Esophagus muscularis mucosa (tissue), 4 donors: ENCODE data around the gene MICAL3. TPM values are rescaled to one million over a fixed set of nuclear protein-coding genes. Genes with fewer than 3 reads are reported as not detected.

Experiments used
- DNase-seq: peaks from one replicate; pipeline ENCODE4 v3.0.0-alpha.2; 2017; ENCODE audit errors: extremely low spot score
- H3K27ac ChIP-seq, 4 donors: fragments of 200-600 bp; sonication (generic); replicated peaks in 1 of 4; 1 replicate in 3 of 4; 2 replicates in 1 of 4; pipeline ENCODE4 v1.5.1; 2016 to 2019; ENCODE audit warnings: mild to moderate bottlenecking in 1 of 4
- H3K27me3 ChIP-seq, 4 donors: fragments of 200-600 bp; sonication (generic); one replicate each; pipeline versions ENCODE4 v1.5.1 to v1.6.0; 2016 to 2019
- H3K36me3 ChIP-seq, 4 donors: fragments of 200-600 bp; sonication (generic); one replicate each; pipeline ENCODE4 v1.5.1; 2016 to 2019
- H3K4me1 ChIP-seq, 4 donors: fragments of 200-600 bp; sonication (generic); one replicate each; pipeline ENCODE4 v1.5.1; 2016 to 2019
- H3K4me3 ChIP-seq, 4 donors: fragments of 200-600 bp; sonication (generic); 1 replicate in 2 of 4; 2 replicates in 2 of 4; pipeline ENCODE4 v1.5.1; 2016 to 2019; ENCODE audit warnings: mild to moderate bottlenecking in 4 of 4, moderate library complexity in 1 of 4
- H3K9me3 ChIP-seq, 4 donors: fragments of 200-600 bp; sonication (generic); 1 replicate in 3 of 4; 2 replicates in 1 of 4; pipeline ENCODE4 v1.5.1; 2016 to 2019
- CTCF ChIP-seq, 3 experiments: fragments of 200-600 bp in 2 of 3; fragments of 450-650 bp in 1 of 3; sonication (generic) in 2 of 3; IDR thresholded peaks; one replicate each; pipeline ENCODE4 v1.5.1; 2017 to 2019; ENCODE audit warnings: antibody characterized with exemption in 3 of 3, mild to moderate bottlenecking in 2 of 3, moderate library complexity in 1 of 3
- EP300 ChIP-seq: sonication (generic); formaldehyde crosslinking; IDR thresholded peaks from one replicate; pipeline ENCODE4 v1.6.1; 2017; ENCODE audit warnings: antibody characterized with exemption
- POLR2A ChIP-seq: fragments of 450-650 bp; IDR thresholded peaks from one replicate; pipeline ENCODE4 v1.6.1; 2017; ENCODE audit warnings: antibody characterized with exemption, moderate library complexity, mild to moderate bottlenecking, low read depth
- POLR2AphosphoS5 ChIP-seq, 2 donors: sonication (generic); formaldehyde crosslinking; IDR thresholded peaks; one replicate each; pipeline ENCODE4 v1.6.1; 2017; ENCODE audit warnings: antibody characterized with exemption in 2 of 2
- WGBS: methylation state at CpG from one replicate; pipeline ENCODE4 v1.1.5; 2018; 5-methylcytosine and 5-hydroxymethylcytosine counted together
- intact Hi-C: fragments of 100-400 bp; cut with DNase I; formaldehyde crosslinking; loops from one replicate; pipeline ENCODE4 v1.15.1; 2023
- total RNA-seq, 4 donors: library from RNA; depleted of rRNA; stranded (reverse); fragments of >200 nt; gene quantifications; one replicate each; pipeline versions ENCODE4 v1.1.0 to v1.2.1, GENCODE V29; 2016

Gene MICAL3
- total RNA-seq, 4 donors from 2014 or later = 35.1 to 91.8 (median 67.8) TPM

GRCh38 chr22:17978027-17978426 is 46.3 kb downstream of the MICAL3 start:
- Histone ChIP-seq H3K27ac (no peak overlapping the region), H3K27me3 (no peaks in the 10 kb centered on the region), H3K36me3 (no peaks in the 10 kb centered on the region), H3K4me1 (peaks cover 35 to 74% (median 61%) of the 10 kb centered on the region in 4 donors), H3K4me3 (no peak overlapping the region), H3K9me3 (no peaks in the 10 kb centered on the region)
- TF ChIP-seq EP300 (no peak), POLR2A (no peak)
- DNase-seq = no peak
- intact Hi-C loops = no loop called here

GRCh38 chr22:17977371-17977770 is 47.0 kb downstream of the MICAL3 start:
- 100% methylated on average over 2 of the region's 2 CpGs for WGBS
- intact Hi-C loops = no loop called here

GRCh38 chr22:17976121-17976520 is 48.2 kb downstream of the MICAL3 start:
- H3K27ac ChIP-seq = peak overlapping the region in 1 of 4 donors; percentile 27
- DNase-seq = no peak
- H3K27me3 ChIP-seq = no peaks in the 10 kb centered on the region
- 40% methylated on average over 3 of the region's 3 CpGs for WGBS
- no peaks in the 10 kb centered on the region for H3K36me3 ChIP-seq
- no peak overlapping the region for H3K4me3 ChIP-seq
- H3K4me1 ChIP-seq = peaks cover 47 to 78% (median 75%) of the 10 kb centered on the region in 4 donors
- TF ChIP-seq POLR2AphosphoS5 (IDR thresholded peaks at IDR 0.05) (no peak), CTCF (IDR thresholded peaks at IDR 0.05) (no peak), POLR2A (no peak), EP300 (no peak)
- intact Hi-C loops = no loop called here
- H3K9me3 ChIP-seq = no peaks in the 10 kb centered on the region

More at GRCh38 chr22:17977371-17977770, 47.0 kb downstream of the MICAL3 start:
- DNase-seq = no peak
- no peak overlapping the region for H3K4me3 ChIP-seq
- H3K4me1 ChIP-seq = peaks cover 41 to 77% (median 67%) of the 10 kb centered on the region in 4 donors
- no peak overlapping the region for H3K27ac ChIP-seq
- H3K27me3 ChIP-seq = no peaks in the 10 kb centered on the region
- TF ChIP-seq EP300 (no peak), POLR2AphosphoS5 (IDR thresholded peaks at IDR 0.05) (no peak), CTCF (IDR thresholded peaks at IDR 0.05) (no peak), POLR2A (no peak)
- H3K9me3 ChIP-seq = no peaks in the 10 kb centered on the region
- H3K36me3 ChIP-seq = no peaks in the 10 kb centered on the region

- Histone ChIP-seq H3K36me3 (no peaks in the 10 kb centered on the region), H3K27ac (peak overlapping the region in 2 of 4 donors; percentile 0 to 2), H3K4me3 (no peak overlapping the region), H3K27me3 (no peaks in the 10 kb centered on the region), H3K9me3 (no peaks in the 10 kb centered on the region), H3K4me1 (peaks cover 45 to 78% (median 74%) of the 10 kb centered on the region in 4 donors)
- 82% methylated on average over 8 of the region's 8 CpGs for WGBS
- intact Hi-C loops = no loop called here
- TF ChIP-seq POLR2AphosphoS5 (IDR thresholded peaks at IDR 0.05) (no peak), CTCF (IDR thresholded peaks at IDR 0.05) (no peak), POLR2A (no peak), EP300 (no peak)
- DNase-seq = no peak
Measured at GRCh38 chr22:17974703-17975372, 49.5 kb downstream of the MICAL3 start.

GRCh38 chr22:17974087-17974486 is 50.3 kb downstream of the MICAL3 start:
- 83% methylated on average over 2 of the region's 3 CpGs for WGBS
- H3K27me3 ChIP-seq = no peaks in the 10 kb centered on the region
- H3K27ac ChIP-seq = peak overlapping the region in 2 of 4 donors; percentile 2 to 28
- peaks cover 45 to 79% (median 74%) of the 10 kb centered on the region in 4 donors for H3K4me1 ChIP-seq
- no peak for DNase-seq
- no peak overlapping the region for H3K4me3 ChIP-seq
- intact Hi-C loops = no loop called here
- TF ChIP-seq EP300 = no peak
- TF ChIP-seq CTCF (IDR thresholded peaks at IDR 0.05) = no peak
- no peak for TF ChIP-seq POLR2A
- no peak for TF ChIP-seq POLR2AphosphoS5 (IDR thresholded peaks at IDR 0.05)
- H3K36me3 ChIP-seq = no peaks in the 10 kb centered on the region
- no peaks in the 10 kb centered on the region for H3K9me3 ChIP-seq
